ENCODE results near the gene ZNF600.
"Not testable (repeated sequence)": the region's sequence is repeated elsewhere in the genome, so short reads cannot be mapped to it uniquely, and the experiment has no call there.

ZNF600 gene

GRCh38 chr19:52786464-52787354, at the start of gene ZNF600:
Gene ZNF600 (minus strand): TSS chr19:52786791. CDS start chr19:52778888, 7,903 bp downstream.
- not testable (repeated sequence) for TF ChIP-seq GATA2, GATA3 (IDR thresholded peaks at IDR 0.05; ENCODE audit: low read depth, low read length)

GRCh38 chr19:52825765-52826164, 39.2 kb upstream of the ZNF600 start:
- TF ChIP-seq GATA3 (IDR thresholded peaks at IDR 0.05; ENCODE audit: low read depth, low read length) (no peak), GATA2 (IDR thresholded peaks at IDR 0.05; ENCODE audit: low read depth, low read length) (no peak)

GRCh38 chr19:52823676-52824075, 37.1 kb upstream of the ZNF600 start:
- TF ChIP-seq GATA2 (IDR thresholded peaks at IDR 0.05; ENCODE audit: low read depth, low read length) (no peak), GATA3 (IDR thresholded peaks at IDR 0.05; ENCODE audit: low read depth, low read length) (no peak)

GRCh38 chr19:52821204-52821960, 34.8 kb upstream of the ZNF600 start, which contains the start of gene ZNF28:
Gene ZNF28 (minus strand): TSS chr19:52821633. CDS start chr19:52817958, 3,675 bp downstream.
- not testable (repeated sequence) for TF ChIP-seq GATA2, GATA3 (IDR thresholded peaks at IDR 0.05; ENCODE audit: low read depth, low read length)

- TF ChIP-seq GATA3 (IDR thresholded peaks at IDR 0.05; ENCODE audit: low read depth, low read length) (no peak), GATA2 (IDR thresholded peaks at IDR 0.05; ENCODE audit: low read depth, low read length) (no peak)
These were observed 23.2 kb upstream of the ZNF600 start for GRCh38 chr19:52809801-52810200.

GRCh38 chr19:52789440-52789839, 2.8 kb upstream of the ZNF600 start:
- TF ChIP-seq GATA2 (IDR thresholded peaks at IDR 0.05; ENCODE audit: low read depth, low read length) (no peak), GATA3 (IDR thresholded peaks at IDR 0.05; ENCODE audit: low read depth, low read length) (no peak)

- no peak for TF ChIP-seq GATA2 (IDR thresholded peaks at IDR 0.05; ENCODE audit: low read depth, low read length)
- TF ChIP-seq GATA3 (IDR thresholded peaks at IDR 0.05; ENCODE audit: low read depth, low read length), result no peak
These were observed 520 bp downstream of the ZNF600 start for GRCh38 chr19:52786078-52786463.

- TF ChIP-seq GATA2 (IDR thresholded peaks at IDR 0.05; ENCODE audit: low read depth, low read length) (no peak), GATA3 (IDR thresholded peaks at IDR 0.05; ENCODE audit: low read depth, low read length) (no peak)
These were observed 1.1 kb downstream of the ZNF600 start for GRCh38 chr19:52785506-52785905.

GRCh38 chr19:52778811-52779210, 7.8 kb downstream of the ZNF600 start:
- TF ChIP-seq GATA3 (IDR thresholded peaks at IDR 0.05; ENCODE audit: low read depth, low read length), result no peak
- TF ChIP-seq GATA2 (IDR thresholded peaks at IDR 0.05; ENCODE audit: low read depth, low read length), result no peak

GRCh38 chr19:52749780-52750179, 36.8 kb downstream of the ZNF600 start:
- TF ChIP-seq GATA3 (IDR thresholded peaks at IDR 0.05; ENCODE audit: low read depth, low read length), result no peak
- no peak for TF ChIP-seq GATA2 (IDR thresholded peaks at IDR 0.05; ENCODE audit: low read depth, low read length)

GRCh38 chr19:52748336-52748950, 38.1 kb downstream of the ZNF600 start:
- no peak for TF ChIP-seq GATA3 (IDR thresholded peaks at IDR 0.05; ENCODE audit: low read depth, low read length)
- TF ChIP-seq GATA2 (IDR thresholded peaks at IDR 0.05; ENCODE audit: low read depth, low read length), result no peak

GRCh38 chr19:52743091-52743490, 43.5 kb downstream of the ZNF600 start:
- TF ChIP-seq GATA2 (IDR thresholded peaks at IDR 0.05; ENCODE audit: low read depth, low read length), result no peak
- no peak for TF ChIP-seq GATA3 (IDR thresholded peaks at IDR 0.05; ENCODE audit: low read depth, low read length)

GRCh38 chr19:52742516-52742915, 44.1 kb downstream of the ZNF600 start:
- no peak for TF ChIP-seq GATA3 (IDR thresholded peaks at IDR 0.05; ENCODE audit: low read depth, low read length)
- TF ChIP-seq GATA2 (IDR thresholded peaks at IDR 0.05; ENCODE audit: low read depth, low read length), result 0 out of 2 replicates have a peak, but pooled peaks have one; percentile 7

- TF ChIP-seq GATA3 (IDR thresholded peaks at IDR 0.05; ENCODE audit: low read depth, low read length), result no peak
- TF ChIP-seq GATA2 (IDR thresholded peaks at IDR 0.05; ENCODE audit: low read depth, low read length), result no peak
These were observed 44.6 kb downstream of the ZNF600 start for GRCh38 chr19:52741951-52742485.

Measured in SH-SY5Y (cell line).